HFFc6 (cell line): ENCODE results near the gene PDILT. TPM values are rescaled to one million over a fixed set of nuclear protein-coding genes. Genes with fewer than 3 reads are reported as not detected.

Source experiments
- DNase-seq: peaks from one replicate; pipeline ENCODE4 v3.0.0-alpha.2; 2018
- H3K27ac Mint-ChIP-seq: 2 replicates; pipeline ENCODE4 v1.8.0; 2020; ENCODE audit warnings: mild to moderate bottlenecking, mixed read lengths
- H3K27me3 Mint-ChIP-seq: 2 replicates; pipeline ENCODE4 v1.8.0; 2021; ENCODE audit warnings: mild to moderate bottlenecking, moderate library complexity, mixed read lengths; ENCODE audit not compliant: insufficient read depth
- H3K36me3 Mint-ChIP-seq: 2 replicates; pipeline ENCODE4 v1.8.0; 2021; ENCODE audit warnings: low read depth, mixed read lengths
- H3K4me1 Mint-ChIP-seq: 2 replicates; pipeline ENCODE4 v1.8.0; 2020; ENCODE audit warnings: low read depth, mixed read lengths
- H3K4me3 Mint-ChIP-seq: 2 replicates; pipeline ENCODE4 v1.8.0; 2020; ENCODE audit warnings: mild to moderate bottlenecking, moderate library complexity, mixed read lengths
- H3K9me3 Mint-ChIP-seq: 2 replicates; pipeline ENCODE4 v1.8.0; 2020; ENCODE audit warnings: mild to moderate bottlenecking, mixed read lengths
- total RNA-seq, 6 experiments: library from RNA; stranded (reverse); fragmentation: NEBNext Ultra II Directional; extraction: Animal tissue kit (Norgen Biotek cat#: 25700); gene quantifications; 2 replicates in 1 of 6; 3 replicates in 5 of 6; pipeline ENCODE4 v1.2.3, GENCODE V29; 2021
- TF ChIP-seq, protein P1 (sequence below): fragments of 200-600 bp; sonication (generic); IDR thresholded peaks from 2 replicates; pipeline ENCODE4 v1.5.0; 2021; ENCODE audit warnings: antibody characterized with exemption, mild to moderate bottlenecking

Gene PDILT
- total RNA-seq, 6 experiments from 2014 or later = not detected

DNA sequence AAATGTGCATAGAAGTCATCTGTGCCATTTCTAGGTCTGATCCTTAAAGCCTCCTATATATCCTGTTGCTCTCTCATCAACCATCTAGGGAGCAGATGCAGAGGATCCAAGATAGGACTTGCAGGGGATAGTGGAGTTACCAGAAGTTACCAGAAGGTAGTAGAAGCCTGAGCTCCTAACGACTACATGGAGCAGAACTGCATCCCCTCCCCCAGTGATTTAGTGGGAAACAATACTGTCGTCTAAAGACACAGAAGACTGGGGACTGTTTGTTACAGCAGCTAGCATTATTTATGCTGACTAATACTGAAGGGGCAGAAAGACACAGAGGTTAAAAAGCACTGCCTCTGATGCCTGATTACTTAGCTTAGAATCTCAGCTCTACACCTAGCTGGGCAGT, 93.0 kb downstream of the PDILT start:
- H3K27me3 Mint-ChIP-seq = no peaks in the 10 kb centered on the region
- H3K27ac Mint-ChIP-seq = no peak overlapping the region
- H3K4me3 Mint-ChIP-seq = no peak overlapping the region
- H3K36me3 Mint-ChIP-seq = no peaks in the 10 kb centered on the region
- no peaks in the 10 kb centered on the region for H3K4me1 Mint-ChIP-seq
- DNase-seq = no peak
- H3K9me3 Mint-ChIP-seq = peaks cover 45% of the 10 kb centered on the region
- TF ChIP-seq, protein P1, sequence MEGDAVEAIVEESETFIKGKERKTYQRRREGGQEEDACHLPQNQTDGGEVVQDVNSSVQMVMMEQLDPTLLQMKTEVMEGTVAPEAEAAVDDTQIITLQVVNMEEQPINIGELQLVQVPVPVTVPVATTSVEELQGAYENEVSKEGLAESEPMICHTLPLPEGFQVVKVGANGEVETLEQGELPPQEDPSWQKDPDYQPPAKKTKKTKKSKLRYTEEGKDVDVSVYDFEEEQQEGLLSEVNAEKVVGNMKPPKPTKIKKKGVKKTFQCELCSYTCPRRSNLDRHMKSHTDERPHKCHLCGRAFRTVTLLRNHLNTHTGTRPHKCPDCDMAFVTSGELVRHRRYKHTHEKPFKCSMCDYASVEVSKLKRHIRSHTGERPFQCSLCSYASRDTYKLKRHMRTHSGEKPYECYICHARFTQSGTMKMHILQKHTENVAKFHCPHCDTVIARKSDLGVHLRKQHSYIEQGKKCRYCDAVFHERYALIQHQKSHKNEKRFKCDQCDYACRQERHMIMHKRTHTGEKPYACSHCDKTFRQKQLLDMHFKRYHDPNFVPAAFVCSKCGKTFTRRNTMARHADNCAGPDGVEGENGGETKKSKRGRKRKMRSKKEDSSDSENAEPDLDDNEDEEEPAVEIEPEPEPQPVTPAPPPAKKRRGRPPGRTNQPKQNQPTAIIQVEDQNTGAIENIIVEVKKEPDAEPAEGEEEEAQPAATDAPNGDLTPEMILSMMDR = no peak

DNA sequence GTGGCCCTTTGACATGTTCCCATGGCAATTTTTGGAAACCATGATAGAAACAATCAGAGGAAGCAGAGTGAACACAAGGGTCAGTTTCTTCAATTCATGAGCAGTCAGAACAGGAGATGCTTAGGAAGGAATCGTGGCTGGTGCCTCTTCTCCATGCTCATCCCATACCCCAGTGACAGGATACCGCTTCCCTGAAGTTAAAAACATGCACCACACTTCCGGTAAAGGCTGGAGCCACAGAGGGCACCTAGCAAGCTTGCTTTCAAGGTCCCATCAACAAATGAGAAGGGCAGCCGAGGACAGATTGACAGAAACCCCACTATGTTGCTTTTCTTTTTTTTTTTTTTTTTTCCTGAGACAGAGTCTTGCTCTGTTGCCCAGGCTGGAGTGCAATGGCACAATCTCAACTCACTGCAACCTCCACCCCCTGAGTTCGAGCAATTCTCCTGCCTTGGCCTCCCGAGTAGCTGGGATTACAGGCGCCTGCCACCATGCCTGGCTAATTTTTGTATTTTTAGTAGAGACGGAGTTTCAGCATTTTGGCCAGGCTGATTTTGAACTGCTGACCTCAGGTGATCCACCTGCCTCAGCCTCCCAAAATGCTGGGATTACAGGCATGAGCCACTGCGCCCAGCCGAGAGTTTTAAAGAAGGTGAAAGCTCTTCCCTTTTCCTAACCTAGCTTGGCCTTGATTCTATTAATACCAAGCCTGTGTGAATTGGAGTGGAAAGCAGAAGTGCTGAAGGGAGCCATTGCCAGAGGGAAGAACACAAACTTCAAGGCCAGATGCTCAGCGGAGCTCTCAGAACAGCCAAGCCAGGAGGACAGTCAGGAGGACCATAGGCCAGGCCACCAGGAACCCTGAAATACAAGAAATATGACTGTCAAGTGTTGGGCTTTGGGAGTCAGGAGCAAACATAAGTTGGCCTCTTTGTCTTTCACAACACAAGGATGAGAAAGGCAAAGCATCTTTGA, 93.8 kb downstream of the PDILT start:
- H3K4me3 Mint-ChIP-seq = no peak overlapping the region
- H3K9me3 Mint-ChIP-seq = peaks cover 50% of the 10 kb centered on the region
- no peaks in the 10 kb centered on the region for H3K4me1 Mint-ChIP-seq
- H3K27me3 Mint-ChIP-seq = no peaks in the 10 kb centered on the region
- no peaks in the 10 kb centered on the region for H3K36me3 Mint-ChIP-seq
- TF ChIP-seq, protein P1 = no peak
- no peak overlapping the region for H3K27ac Mint-ChIP-seq
- no peak for DNase-seq

DNA sequence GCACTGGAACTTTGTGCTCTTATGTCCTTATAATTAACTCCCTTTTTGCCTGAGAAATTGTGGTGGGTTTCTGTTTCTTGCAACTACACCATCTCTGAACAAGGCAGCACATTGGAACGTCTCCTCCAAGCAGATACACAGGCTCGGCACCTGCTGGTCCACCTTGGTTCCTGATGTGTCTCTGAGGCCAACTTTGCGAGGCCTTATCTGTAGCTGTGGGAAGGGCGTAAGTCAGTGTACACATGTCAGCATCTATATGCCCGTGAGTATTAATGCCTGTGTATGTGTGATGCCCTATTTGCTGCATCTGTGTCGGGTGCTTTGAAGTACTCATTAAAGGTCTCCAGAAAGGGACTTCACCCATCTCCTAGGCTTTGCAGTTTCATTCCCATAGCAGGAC, 94.8 kb downstream of the PDILT start:
- Mint-ChIP-seq H3K9me3 (peaks cover 56% of the 10 kb centered on the region), H3K36me3 (no peaks in the 10 kb centered on the region), H3K4me3 (no peak overlapping the region), H3K27ac (no peak overlapping the region), H3K4me1 (no peaks in the 10 kb centered on the region), H3K27me3 (no peaks in the 10 kb centered on the region)
- no peak for DNase-seq
- TF ChIP-seq, protein P1 = no peak

Other genes starting within 250 kb of the PDILT start
- not detected for gene GP2, start 77.2 kb downstream of the PDILT start, total RNA-seq
- not detected for gene UMOD, start 52.0 kb downstream of the PDILT start, total RNA-seq
- not detected for gene ACSM5, start 4.8 kb upstream of the PDILT start, total RNA-seq
- gene ACSM2A, start 46.8 kb upstream of the PDILT start, total RNA-seq = not detected
- not detected for gene ACSM2B, start 171.6 kb upstream of the PDILT start, total RNA-seq